ACC112 (cell line): Measurements from ENCODE around the gene RPS17.

Experiments used
- H2AFZ ChIP-seq: fragments of 200-600 bp; sonication (generic); one replicate; pipeline ENCODE4 v1.6.0; 2017; ENCODE audit warnings: antibody characterized with exemption, low read length; ENCODE audit not compliant: unreplicated experiment
- H3K27ac ChIP-seq: fragments of 200-600 bp; sonication (generic); 2 replicates; pipeline ENCODE4 v1.5.1; 2014; ENCODE audit warnings: low read depth, mild to moderate bottlenecking, antibody characterized with exemption, low read length, moderate library complexity
- H3K27me3 ChIP-seq: fragments of 200-600 bp; sonication (generic); 2 replicates; pipeline ENCODE4 v1.6.1; 2014; ENCODE audit warnings: mild to moderate bottlenecking, antibody characterized with exemption, low read length, moderate library complexity, mixed read lengths; ENCODE audit not compliant: insufficient read depth
- H3K36me3 ChIP-seq: fragments of 200-600 bp; sonication (generic); 2 replicates; pipeline ENCODE4 v1.6.1; 2016; ENCODE audit warnings: mild to moderate bottlenecking, antibody characterized with exemption, low read length, moderate library complexity, mixed read lengths; ENCODE audit not compliant: insufficient read depth
- H3K4me1 ChIP-seq: fragments of 200-600 bp; sonication (generic); one replicate; pipeline ENCODE4 v1.6.1; 2016; ENCODE audit warnings: low read length, mixed read lengths; ENCODE audit not compliant: insufficient read depth, unreplicated experiment, control insufficient read depth
- H3K4me3 ChIP-seq: fragments of 200-600 bp; sonication (generic); 2 replicates; pipeline ENCODE4 v1.5.1; 2014; ENCODE audit warnings: mild to moderate bottlenecking, low read depth, low read length
- H3K79me2 ChIP-seq: fragments of 200-600 bp; sonication (generic); one replicate; pipeline ENCODE4 v1.6.0; 2016; ENCODE audit warnings: low read length; ENCODE audit not compliant: control insufficient read depth, unreplicated experiment, insufficient read depth

RPS17 gene

GRCh38 chr15:82540055-82540983 is at the start of gene RPS17:
Gene RPS17, minus strand, starts transcription at chr15:82540457. Its CDS starts 29 bp downstream, at chr15:82540428.
- Histone ChIP-seq H3K4me1 (peaks cover 19% of the 10 kb centered on the region), H3K27ac (peak within 1 kb of the TSS; percentile 59), H3K27me3 (no peaks in the 10 kb centered on the region), H3K36me3 (peaks cover 39% of the 10 kb centered on the region), H3K79me2 (peaks cover 42% of the 10 kb centered on the region), H2AFZ (peak within 1 kb of the TSS; percentile 44), H3K4me3 (peak within 1 kb of the TSS; percentile 90)

GRCh38 chr15:82587805-82588204 is 47.5 kb upstream of the RPS17 start:
- Histone ChIP-seq H3K27ac (no peak overlapping the region), H3K36me3 (no peaks in the 10 kb centered on the region), H3K4me3 (no peak overlapping the region), H2AFZ (no peak overlapping the region), H3K4me1 (no peaks in the 10 kb centered on the region), H3K27me3 (no peaks in the 10 kb centered on the region), H3K79me2 (no peaks in the 10 kb centered on the region)

DNA sequence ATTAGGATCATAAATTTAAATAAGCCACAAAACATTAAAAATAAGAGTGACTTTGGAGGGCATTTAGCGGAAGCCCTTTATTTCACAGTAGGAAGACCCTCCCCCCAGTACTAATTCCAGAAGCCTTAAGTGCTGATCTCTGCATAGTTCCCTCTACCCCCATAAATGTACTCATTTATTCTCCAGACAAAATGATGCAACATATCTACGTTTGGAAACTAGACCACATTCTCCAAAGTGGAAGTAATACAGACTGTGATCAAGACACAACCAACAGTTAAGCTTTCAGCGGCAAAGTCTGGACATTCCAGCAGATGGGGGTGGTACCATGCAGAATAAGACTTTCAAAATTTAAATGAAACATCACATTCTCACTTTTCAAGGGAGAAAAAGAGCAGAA is 44.8 kb upstream of the RPS17 start:
- Histone ChIP-seq H3K27ac (no peak overlapping the region), H3K79me2 (no peaks in the 10 kb centered on the region), H3K36me3 (no peaks in the 10 kb centered on the region), H2AFZ (no peak overlapping the region), H3K4me1 (no peaks in the 10 kb centered on the region), H3K4me3 (no peak overlapping the region), H3K27me3 (no peaks in the 10 kb centered on the region)

- no peak overlapping the region for H3K4me3 ChIP-seq
- no peaks in the 10 kb centered on the region for H3K27me3 ChIP-seq
- no peaks in the 10 kb centered on the region for H3K36me3 ChIP-seq
- H3K27ac ChIP-seq, result no peak overlapping the region
- H3K79me2 ChIP-seq, result no peaks in the 10 kb centered on the region
- H3K4me1 ChIP-seq, result no peaks in the 10 kb centered on the region
- no peak overlapping the region for H2AFZ ChIP-seq
Observed at GRCh38 chr15:82580713-82581112, 40.5 kb upstream of the RPS17 start.

DNA sequence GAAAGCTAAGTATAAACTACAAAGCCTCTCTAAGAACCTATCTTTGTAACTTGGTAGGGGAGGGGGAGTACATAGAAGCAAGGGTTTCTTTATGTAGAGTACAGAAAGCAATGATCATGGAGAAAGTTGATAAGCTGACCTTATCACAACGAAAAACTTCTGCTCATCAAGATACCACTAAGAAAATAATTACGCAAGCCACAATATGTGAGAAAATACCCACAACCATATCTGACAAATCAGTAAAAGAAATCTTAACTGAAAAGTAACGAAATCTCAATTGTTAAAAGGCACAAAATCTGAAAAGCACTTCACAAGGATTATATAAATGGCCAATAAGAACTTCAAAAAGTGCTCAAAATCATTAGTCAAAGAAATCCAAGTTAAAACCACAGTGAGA is 35.1 kb upstream of the RPS17 start:
- no peak overlapping the region for H3K27ac ChIP-seq
- no peaks in the 10 kb centered on the region for H3K27me3 ChIP-seq
- no peak overlapping the region for H2AFZ ChIP-seq

DNA sequence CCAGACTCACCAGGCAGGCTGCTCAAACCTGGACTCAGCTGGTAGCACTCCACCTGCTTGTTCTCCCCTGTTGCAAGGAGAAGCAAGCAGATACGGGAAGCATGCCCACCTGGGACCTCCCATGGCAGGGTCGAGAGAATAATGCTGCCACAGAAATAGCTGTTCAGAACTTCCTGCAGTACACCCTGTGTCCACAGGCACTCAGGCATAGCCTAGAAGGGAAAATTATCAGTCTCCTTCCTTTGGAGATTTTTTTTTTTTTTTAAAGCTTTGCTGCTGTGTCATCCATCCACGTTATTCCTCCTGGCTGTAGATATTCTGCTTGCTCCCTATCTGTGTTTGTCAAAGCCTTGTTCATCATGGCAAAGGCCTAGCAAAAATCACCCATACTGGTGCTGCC is 32.7 kb upstream of the RPS17 start:
- no peak overlapping the region for H2AFZ ChIP-seq
- no peak overlapping the region for H3K4me3 ChIP-seq
- H3K27ac ChIP-seq, result no peak overlapping the region
- no peaks in the 10 kb centered on the region for H3K36me3 ChIP-seq
- no peaks in the 10 kb centered on the region for H3K79me2 ChIP-seq
- H3K4me1 ChIP-seq, result peaks cover 17% of the 10 kb centered on the region
- H3K27me3 ChIP-seq, result no peaks in the 10 kb centered on the region

More for the DNA sequence above, 35.1 kb upstream of the RPS17 start:
- Histone ChIP-seq H3K36me3 (no peaks in the 10 kb centered on the region), H3K4me3 (no peak overlapping the region), H3K79me2 (no peaks in the 10 kb centered on the region), H3K4me1 (peaks cover 17% of the 10 kb centered on the region)

DNA sequence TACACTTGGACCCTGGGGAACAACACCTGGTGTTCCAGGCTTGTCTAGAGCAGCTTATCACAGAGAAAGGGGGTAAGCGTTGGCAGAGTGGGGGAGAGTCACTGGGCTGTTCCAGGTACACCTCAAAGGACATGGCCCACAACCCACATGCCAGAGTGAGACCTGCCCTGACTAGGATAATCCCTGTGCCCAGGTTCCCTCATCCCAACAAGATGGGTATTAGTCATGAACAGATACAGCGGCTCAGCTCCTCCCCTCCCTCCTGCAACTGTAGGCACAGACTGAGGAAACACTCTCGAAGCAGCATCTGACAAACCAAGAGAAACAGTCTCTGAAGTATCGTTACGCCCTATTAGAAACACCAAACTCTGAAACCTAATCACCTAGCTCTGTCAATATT is 32.1 kb upstream of the RPS17 start:
- H3K27me3 ChIP-seq, result no peaks in the 10 kb centered on the region
- H3K79me2 ChIP-seq, result no peaks in the 10 kb centered on the region
- H3K36me3 ChIP-seq, result no peaks in the 10 kb centered on the region
- H3K4me3 ChIP-seq, result peak overlapping the region; percentile 71
- no peak overlapping the region for H3K27ac ChIP-seq
- H2AFZ ChIP-seq, result peak overlapping the region; percentile 17
- H3K4me1 ChIP-seq, result peaks cover 17% of the 10 kb centered on the region

- Histone ChIP-seq H3K4me3 (peak overlapping the region; percentile 71), H3K79me2 (no peaks in the 10 kb centered on the region), H3K27me3 (no peaks in the 10 kb centered on the region), H3K27ac (peak overlapping the region; percentile 24; the same call in 1 of the 2 replicates), H3K36me3 (no peaks in the 10 kb centered on the region), H2AFZ (peak overlapping the region; percentile 55), H3K4me1 (peaks cover 21% of the 10 kb centered on the region)
Observed at GRCh38 chr15:82571722-82572222, 31.5 kb upstream of the RPS17 start.

- no peaks in the 10 kb centered on the region for H3K36me3 ChIP-seq
- H2AFZ ChIP-seq, result peak overlapping the region; percentile 55
- no peaks in the 10 kb centered on the region for H3K27me3 ChIP-seq
- H3K4me1 ChIP-seq, result peaks cover 26% of the 10 kb centered on the region
- H3K4me3 ChIP-seq, result peak overlapping the region; percentile 71
- H3K27ac ChIP-seq, result peak overlapping the region; percentile 24; the same call in 1 of the 2 replicates
- no peaks in the 10 kb centered on the region for H3K79me2 ChIP-seq
Observed at GRCh38 chr15:82570721-82571508, 30.7 kb upstream of the RPS17 start.

DNA sequence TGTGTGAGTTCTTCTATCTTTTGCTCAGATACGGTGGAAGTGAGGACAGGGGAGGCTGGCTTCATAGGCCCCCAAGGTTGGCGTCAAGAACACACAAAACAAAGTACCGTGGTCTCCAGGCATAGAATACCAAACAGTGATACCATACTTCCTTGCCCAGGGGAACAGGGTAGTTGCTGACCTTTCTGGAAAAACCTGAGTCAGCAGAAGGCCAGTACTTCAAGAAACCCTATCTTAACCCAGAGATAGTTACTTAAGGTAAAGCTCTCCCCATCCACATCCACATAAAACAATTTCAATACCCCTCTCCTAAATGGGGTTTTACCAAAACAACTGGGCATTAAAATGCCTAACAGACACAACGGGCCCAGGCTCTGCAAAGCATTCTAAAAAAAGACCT is 29.6 kb upstream of the RPS17 start:
- Histone ChIP-seq H3K79me2 (no peaks in the 10 kb centered on the region), H3K27me3 (no peaks in the 10 kb centered on the region), H3K27ac (no peak overlapping the region), H3K36me3 (no peaks in the 10 kb centered on the region), H2AFZ (no peak overlapping the region), H3K4me1 (peaks cover 26% of the 10 kb centered on the region), H3K4me3 (no peak overlapping the region)
